ENCODE measurements around the gene SH3RF3.

DNA sequence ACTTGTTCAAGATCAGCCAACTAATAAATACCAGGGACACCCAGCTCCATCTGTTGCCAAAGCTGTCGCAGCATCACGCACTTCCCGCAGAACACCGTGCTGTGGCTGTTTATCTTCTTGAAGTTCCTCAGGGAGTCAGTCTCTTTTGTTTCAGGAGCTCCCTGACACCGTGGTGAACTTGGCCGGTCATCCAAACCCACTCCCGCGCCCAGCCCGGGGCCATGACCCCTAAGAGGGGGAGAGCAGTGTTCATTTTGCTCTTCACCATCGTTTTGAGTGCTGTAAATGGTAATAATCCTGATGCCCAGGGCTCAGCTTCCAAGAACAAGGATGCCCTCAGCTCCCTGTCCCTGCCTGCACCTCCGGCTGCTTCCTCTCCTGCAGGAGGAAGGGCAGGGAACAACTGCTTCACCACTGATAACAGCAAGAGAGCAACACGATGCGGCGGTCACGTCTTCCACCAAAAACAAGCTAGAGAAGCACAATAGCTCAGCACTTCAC is 353.4 kb downstream of the SH3RF3 start:
- TF ChIP-seq, protein P1, sequence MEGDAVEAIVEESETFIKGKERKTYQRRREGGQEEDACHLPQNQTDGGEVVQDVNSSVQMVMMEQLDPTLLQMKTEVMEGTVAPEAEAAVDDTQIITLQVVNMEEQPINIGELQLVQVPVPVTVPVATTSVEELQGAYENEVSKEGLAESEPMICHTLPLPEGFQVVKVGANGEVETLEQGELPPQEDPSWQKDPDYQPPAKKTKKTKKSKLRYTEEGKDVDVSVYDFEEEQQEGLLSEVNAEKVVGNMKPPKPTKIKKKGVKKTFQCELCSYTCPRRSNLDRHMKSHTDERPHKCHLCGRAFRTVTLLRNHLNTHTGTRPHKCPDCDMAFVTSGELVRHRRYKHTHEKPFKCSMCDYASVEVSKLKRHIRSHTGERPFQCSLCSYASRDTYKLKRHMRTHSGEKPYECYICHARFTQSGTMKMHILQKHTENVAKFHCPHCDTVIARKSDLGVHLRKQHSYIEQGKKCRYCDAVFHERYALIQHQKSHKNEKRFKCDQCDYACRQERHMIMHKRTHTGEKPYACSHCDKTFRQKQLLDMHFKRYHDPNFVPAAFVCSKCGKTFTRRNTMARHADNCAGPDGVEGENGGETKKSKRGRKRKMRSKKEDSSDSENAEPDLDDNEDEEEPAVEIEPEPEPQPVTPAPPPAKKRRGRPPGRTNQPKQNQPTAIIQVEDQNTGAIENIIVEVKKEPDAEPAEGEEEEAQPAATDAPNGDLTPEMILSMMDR (conservative IDR thresholded peaks at IDR 0.05 in 1 of 2, IDR thresholded peaks at IDR 0.05 in 1 of 2; ENCODE audit: low read depth in 1 of 2, low read length in 2 of 2) = no peak
- TF ChIP-seq EZH2 (IDR thresholded peaks at IDR 0.05; ENCODE audit: low read length, missing control alignments) = no peak

Measured in fibroblast of lung (primary cell).